RCC 7860 (cell line): ENCODE data around the gene AMH.

Source experiments
- DNase-seq: peaks from one replicate; pipeline ENCODE4 v3.0.0-alpha.2; 2015; ENCODE audit warnings: low spot score
- FAIRE-seq: peaks from 2 replicates; lab custom pipeline; 2012; peaks lifted over from hg19 to GRCh38; lab: Jason Lieb, UNC

Gene AMH

DNA sequence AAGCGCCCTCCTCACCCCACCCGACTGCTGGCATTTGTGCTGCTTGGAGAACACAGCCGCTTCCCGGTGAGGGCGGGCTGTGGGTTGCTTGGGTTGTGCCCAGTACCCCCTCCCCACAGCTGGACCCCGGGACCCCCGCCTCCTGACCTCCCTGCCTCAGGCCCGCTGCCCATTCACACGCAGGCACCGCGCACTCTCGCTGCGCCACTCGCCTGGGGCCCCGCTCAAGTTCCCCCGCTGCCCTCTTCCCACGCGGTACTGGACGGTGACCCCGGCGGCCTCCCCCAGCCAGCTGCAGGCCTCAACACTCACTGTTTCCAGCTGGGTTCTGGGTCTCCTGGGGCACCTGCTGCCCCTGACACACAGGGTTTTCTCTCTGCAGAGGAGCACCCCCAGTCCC, 29.4 kb upstream of the AMH start:
- FAIRE-seq (no peak), DNase-seq (no peak)

DNA sequence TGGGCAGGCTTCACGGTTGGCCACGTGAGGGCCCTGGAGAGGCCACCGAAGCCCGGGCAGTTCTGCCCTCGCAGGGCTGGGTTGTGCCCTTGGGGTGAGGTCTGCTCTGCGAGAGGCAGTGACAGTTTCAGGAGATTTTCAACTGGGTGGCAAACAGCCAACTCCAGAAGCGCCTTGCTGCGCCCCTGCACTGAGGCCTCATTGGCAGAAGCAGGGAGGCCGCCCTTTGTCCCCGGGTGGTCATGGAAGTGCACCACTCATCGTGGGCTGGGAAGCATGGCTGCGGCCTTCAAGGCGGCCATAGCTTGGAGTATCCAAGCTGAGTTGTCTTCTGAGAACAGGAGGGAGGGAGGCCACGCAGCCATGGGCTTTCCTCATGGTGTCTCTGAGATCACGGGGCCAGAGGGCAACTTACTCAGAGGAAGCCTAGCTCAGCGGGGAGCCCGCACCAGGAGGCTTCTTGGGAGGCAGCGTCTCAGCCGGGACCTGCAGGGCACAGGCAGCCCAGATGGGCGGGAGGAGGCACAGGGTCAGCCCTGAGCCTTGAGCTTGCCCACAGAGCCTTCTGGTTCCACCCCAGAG, 27.8 kb upstream of the AMH start:
- FAIRE-seq (no peak), DNase-seq (no peak)

DNA sequence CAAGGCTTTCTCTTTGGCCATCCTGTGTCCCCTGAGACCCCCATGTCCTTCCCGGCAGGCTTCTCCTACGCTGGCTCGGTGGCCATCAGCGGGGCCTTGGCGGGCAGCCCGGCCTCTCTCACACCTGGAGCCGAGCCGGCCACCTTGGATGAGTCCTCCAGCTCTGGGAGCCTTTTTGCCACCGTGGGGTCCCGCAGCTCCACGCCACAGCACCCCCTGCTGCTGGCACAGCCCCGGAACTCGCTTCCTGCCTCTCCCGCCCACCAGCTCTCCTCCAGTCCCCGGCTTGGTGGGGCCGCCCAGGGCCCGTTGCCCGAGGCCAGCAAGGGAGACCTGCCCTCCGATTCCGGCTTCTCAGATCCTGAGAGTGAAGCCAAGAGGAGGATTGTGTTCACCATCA, 27.2 kb upstream of the AMH start:
- FAIRE-seq (no peak), DNase-seq (no peak)

DNA sequence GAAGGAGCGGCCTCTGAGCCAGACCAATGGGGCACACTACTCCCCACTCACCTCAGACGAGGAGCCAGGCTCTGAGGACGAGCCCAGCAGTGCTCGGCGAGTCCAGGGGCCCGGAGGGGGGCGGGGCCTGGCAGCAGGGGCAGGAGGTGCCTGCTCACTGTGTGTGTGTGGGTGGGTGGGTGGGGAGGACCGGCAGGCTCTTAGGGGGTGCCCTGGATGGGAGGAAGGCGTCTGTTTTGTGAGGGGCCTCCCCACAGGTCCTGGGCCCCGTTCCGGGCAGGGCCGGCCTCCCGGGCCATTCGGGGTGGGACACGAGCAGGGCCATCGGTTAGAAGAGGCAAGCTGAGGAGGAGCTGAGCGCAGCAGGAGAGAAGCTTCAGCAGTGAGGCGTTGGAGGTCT, 25.7 kb upstream of the AMH start:
- FAIRE-seq (no peak), DNase-seq (no peak)

DNA sequence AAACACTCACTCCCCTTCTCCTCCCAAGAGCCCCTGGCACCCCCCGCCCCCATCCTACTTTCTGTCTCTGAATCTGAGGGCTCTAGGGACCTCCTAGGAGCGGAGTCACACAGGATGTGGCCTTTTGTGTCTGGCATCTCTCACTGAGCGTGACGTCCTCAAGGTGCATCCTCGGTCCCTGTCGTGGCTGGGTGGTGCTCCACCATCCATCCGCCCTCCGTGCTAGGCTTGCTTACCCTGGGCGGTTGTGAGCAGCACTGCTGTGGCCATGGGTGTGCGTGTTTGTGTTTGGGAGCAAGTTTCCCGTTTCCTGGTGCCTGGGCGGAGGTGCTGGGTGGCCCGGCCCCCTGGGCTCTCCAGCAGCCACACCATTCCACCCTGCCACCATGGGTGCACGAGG, 25.2 kb upstream of the AMH start:
- no peak for DNase-seq
- FAIRE-seq = no peak

DNA sequence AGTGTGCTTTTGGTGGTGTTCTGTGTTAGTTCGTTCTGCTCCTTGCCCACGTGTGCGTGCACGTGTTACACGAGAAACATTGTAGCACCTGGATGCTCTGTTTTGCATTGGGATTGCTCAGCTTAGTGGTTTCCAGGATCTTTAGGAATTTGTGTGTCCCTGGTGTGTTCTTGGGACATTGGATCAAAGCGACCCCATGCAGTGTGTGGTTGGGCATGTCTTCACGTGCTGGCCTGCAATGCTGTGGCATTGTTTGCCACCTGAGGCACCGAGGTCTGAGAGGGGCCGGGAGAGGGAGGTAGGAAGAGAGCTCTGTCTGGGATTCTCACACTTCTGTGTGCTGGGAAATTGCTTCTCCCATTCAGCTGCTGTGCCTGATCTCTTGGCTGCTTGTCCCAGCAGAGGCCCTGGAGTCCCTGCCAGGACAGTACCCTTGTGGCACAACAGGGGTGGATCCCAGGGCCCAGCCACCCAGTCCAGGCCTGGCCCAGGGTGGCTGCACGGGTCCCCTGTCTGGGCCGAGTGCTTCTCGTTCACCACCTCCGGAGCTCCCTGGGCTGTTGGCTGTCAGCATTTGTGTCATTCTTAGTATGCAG, 24.3 kb upstream of the AMH start:
- FAIRE-seq (no peak), DNase-seq (no peak)

DNA sequence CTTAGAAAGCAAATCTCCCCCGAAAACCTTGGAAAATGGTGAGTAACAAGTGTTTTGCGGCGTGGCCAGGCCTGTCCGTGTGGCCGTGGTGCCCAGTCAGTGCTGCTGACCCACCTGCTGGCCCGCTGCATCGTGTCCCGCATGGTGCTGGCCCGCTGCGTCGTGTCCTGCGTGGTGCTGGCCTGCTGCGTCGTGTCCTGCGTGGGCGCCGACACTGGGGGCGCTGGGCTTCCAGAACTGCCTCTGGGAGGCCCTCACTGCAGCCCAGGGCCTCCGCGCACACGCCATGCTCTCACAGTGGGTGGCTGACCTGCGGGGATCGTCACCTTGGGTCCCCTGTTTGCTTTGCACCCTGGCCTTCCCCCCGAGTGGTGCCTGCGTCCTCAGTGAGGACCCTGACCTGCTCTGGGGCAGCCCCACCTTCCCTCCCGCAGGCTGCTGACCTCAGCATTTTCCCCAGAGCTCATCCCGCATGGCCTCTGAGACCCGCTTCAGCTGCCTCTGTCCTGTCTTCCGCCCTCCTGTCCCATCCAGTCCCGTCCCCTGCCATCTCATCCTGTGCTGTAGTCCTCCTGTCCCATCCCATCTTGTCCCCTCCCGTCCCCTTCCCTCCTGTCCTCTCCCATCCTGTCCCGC, 23.6 kb upstream of the AMH start:
- no peak for FAIRE-seq
- no peak for DNase-seq

DNA sequence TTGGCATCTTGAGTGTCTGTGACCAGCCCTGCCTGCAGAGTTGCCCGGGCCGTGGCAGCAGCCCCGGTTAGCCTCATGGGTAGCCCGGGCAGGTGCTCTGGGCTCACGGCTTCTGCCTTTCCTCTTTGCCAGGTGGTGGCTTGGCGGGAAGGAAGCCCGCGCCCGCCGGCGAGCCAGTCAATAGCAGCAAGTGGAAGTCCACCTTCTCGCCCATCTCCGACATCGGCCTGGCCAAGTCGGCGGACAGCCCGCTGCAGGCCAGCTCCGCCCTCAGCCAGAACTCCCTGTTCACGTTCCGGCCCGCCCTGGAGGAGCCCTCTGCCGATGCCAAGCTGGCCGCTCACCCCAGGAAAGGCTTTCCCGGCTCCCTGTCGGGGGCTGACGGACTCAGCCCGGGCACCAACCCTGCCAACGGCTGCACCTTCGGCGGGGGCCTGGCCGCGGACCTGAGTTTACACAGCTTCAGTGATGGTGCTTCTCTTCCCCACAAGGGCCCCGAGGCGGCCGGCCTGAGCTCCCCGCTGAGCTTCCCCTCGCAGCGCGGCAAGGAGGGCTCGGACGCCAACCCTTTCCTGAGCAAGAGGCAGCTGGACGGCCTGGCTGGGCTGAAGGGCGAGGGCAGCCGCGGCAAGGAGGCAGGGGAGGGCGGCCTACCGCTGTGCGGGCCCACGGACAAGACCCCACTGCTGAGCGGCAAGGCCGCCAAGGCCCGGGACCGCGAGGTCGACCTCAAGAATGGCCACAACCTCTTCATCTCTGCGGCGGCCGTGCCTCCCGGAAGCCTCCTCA, 22.9 kb upstream of the AMH start:
- FAIRE-seq (no peak), DNase-seq (no peak)

DNA sequence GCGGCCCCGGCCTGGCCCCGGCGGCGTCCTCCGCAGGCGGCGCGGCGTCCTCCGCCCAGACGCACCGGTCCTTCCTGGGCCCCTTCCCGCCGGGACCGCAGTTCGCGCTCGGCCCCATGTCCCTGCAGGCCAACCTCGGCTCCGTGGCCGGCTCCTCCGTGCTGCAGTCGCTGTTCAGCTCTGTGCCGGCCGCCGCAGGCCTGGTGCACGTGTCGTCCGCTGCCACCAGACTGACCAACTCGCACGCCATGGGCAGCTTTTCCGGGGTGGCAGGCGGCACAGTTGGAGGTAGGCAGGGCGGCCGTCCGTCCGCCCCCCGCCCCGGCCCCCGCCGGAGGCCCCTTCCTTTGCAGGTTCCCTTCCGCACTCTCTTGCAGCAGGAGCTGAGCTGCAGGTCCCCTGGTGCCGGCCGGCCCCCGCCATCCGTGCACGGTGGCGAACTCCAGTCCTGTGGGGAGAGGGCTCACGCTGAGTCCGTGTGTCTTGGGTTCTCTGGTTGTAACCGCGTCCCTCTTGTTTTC, 22.2 kb upstream of the AMH start:
- FAIRE-seq (no peak), DNase-seq (no peak)

DNA sequence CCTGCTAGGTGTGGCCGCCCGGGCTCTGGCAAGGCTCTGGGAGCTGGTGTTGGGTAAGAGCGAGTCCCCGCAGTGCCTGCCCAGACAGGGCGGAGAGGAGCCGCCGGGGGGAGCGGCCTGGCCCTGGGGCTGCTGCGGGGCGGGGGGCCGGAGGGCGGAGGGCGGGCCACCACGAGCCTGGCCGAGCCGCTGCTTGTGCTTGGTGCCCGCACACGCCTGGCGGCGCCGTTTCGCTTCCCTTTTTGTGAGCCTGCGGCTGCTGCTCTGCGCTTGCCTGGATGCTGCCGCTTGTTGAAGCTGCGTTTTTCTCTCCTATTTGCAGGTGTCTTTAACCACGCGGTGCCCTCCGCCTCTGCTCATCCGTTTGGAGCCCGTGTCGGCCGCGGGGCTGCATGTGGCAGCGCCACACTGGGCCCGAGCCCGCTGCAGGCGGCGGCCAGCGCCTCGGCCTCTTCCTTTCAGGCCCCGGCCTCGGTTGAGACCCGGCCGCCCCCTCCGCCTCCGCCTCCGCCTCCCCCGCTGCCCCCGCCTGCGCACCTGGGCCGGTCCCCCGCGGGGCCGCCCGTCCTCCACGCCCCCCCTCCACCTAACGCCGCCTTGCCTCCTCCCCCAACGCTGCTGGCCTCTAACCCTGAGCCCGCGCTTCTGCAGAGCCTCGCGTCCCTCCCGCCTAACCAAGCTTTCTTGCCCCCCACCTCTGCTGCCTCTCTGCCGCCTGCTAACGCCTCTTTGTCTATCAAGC, 21.5 kb upstream of the AMH start:
- no peak for DNase-seq
- no peak for FAIRE-seq

DNA sequence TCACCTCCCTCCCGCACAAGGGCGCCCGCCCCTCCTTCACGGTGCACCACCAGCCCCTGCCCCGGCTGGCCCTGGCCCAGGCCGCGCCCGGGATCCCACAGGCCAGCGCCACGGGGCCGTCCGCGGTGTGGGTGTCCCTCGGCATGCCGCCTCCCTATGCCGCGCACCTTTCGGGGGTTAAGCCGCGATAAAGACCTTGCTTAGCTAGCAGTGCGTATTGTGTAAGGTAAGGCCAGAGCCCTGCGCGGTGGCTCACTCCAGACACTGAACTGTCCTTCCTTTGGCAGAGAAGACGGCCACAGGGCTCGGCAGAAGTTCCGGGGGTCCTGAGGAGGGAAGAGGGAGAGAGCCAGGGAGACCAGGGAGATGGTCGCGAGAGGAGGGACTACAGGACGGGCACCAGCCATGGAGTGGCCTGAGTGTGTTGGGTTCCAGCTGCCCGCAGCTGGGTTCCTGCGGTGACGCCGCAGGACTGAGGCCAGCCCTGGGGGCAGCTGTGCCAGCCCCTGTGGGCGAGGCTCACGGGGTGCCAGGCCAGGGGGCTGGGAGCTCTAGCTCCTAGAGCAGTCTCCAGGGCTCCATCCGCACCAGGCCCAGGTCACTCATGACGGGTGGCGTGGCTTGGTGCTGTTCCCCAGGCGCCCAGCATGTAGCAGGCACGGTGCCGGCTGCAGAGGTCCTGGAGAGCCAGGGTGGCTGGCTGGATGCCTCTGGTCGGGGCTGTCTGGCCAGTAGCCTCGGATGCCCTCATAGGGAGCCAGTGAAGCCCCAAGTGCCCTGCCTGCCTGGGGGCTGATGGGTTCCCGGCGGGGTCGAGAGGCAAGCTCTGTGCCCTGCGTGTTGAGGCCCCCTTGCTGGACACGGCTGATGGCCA, 20.7 kb upstream of the AMH start:
- FAIRE-seq (no peak), DNase-seq (no peak)

DNA sequence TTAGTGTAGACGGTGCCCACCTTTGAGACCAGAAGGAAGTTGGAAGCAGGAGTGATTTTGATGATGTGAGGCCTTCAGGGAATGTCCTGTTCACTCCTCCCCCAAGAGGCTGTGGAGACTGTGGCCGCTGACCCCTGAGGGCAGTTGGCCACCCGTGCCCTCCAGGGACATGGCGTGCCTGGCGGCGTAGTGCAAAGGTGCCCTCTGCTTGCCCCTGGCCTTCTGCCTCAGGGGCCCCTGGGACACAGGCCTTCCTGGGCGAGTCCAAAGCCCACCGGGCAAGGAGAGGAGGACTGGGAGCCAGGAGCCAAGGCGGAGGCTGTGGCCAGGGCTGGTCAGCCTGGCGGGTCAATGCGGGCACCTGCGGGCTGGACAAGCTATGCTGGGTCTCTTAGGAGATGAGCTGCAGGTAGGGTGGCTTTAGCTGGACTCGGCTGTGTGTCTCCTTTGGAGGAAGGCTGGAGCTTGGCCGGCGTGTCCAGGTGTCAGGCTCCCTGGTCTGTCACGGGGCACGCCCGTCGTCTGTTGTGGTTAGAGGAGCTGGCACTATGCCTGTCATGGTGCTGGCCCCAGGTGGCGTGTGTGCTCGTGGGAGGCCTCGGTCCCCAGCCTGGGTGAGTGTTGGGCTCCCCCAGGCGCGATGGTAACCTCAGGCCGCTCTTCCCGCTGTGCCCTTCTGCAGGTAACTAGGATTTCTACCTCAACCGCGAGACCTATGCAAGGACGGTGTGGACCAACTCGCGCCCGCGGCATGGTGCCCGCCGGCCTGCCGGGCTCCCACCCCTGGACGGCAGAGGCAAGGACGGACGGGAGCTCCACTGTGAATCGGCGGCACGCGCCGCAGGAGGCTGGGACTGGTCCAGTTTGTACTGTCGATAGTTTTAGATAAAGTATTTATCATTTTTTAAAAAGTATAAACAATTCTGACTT, 19.8 kb upstream of the AMH start:
- FAIRE-seq = no peak
- no peak for DNase-seq

DNA sequence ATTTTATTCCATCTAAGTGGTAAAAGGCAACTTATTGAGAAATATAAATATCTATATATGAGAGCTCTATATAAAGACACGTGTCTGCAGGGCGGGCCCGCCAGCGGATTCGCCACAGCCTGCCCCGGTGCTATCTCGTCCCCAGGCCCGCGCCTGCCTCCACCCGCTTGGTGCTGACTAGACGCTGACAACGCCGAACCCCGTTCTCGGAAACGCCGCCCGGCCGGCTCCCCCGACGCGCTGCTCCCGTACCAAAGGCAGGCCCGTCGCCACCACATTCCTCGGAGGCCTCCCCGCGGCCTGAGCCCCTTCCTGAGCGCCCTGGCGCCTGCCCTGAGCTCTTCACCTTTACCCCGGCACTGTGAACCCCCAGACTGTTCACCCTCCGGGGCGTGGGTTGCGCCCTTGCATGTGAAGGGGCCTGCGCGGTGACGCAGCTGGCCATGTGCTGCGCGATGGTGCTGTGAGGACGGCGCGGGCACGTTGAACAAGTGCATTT, 19.0 kb upstream of the AMH start:
- DNase-seq = no peak
- FAIRE-seq = no peak

DNA sequence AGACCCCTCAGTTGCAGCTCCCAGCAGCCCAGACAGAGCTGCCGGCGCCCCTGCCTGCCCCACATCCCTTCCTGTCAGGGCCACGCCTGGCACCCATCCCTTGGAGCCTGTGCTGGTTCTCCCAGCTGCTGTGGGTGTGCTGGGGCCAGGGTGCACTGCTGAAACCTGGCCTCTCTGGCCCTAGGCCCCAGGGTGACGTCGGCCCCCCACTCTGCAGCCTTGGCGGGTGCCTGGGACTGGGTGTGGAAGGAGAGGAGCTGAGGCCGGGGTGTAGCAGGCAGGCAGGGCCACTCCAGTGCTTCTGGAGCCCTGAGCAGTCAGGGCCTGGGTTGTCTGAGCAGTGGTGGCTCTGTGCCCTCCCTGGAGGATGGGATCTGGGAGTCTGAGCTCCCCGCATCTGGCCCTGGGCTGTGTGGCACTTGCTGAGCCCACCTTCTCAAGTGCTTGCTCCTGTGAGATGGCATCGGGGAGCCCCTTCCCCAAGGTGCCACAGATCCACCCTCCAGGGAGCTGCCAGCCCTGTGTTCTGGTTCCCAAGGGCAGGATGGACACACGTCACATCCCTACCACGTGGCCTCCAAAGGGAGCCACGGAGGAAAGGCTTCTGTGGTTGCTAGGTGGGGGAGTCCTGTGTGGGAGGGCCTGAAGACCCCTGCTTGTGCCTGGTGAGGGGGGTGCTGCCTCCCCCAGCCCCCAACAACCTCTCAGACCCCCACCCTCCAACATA, 18.2 kb upstream of the AMH start:
- FAIRE-seq (no peak), DNase-seq (no peak)

DNA sequence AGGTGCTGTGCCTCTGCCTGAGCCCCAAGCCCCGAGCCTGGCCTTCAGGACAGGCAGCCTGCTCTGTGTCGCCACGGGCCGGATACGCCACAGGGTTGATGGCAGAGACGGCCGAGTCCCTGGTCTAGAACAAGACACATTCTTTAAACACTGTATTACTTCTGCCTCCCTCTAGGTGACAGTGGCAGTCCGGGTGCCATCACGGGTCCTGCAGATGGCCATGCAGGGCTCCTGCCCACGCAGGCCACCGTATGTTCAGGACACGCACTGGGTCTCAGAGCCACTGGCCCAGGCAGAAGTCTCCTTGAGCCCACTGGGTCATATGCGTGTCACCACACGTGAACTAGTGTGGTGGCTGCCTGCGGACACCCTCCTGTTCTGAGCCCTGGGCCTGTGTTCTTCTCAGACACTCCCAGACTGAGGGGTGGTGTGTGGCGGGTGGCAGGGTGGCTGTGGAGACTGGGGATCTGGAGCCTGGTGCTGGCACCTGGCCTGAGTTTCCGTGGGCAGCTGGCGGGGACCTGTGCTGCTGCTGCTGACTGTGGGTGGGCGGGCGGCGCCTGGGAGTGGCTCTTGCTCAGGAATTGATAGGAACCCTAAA, 17.4 kb upstream of the AMH start:
- FAIRE-seq = no peak
- no peak for DNase-seq

DNA sequence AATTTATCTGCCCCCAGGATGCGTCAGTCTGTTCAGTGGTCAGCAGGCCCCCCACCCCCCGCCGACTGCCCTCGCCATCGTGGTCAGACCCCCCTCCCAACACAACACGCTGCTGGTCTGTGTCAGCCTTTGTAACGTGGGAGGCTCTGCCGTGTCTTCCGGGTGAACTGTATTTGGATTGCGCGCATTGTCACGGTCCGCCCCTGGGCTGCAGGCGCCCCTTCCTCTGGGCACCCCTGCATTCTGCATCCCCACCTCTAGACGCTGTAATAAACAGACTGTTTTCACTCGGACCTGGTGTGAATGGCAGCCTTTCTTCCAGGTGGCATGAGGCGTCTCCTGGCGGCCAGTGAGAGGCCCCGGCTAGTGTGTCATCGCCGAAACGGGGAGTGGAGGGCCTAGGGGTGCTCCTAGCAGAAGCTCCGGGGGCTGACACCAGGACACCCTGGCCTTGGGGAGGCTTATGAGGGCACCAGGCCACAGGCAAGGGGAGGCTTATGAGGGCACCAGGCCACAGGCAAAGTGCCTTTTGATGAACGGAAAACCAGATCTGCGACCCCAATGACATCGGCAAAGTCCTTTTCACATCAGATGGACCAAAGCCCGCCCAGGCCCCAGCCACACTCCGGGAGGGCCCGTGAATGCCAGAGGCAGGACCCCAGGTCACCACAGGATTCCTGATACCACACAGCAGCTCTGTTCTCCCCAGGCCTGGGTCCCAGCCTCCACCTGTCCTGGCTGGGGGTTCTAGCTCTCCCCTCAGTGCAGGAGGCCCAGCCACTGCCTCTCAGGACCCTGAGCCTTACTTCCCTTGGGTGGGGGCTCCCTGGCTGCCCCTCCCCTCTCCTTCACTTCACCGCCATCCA, 16.6 kb upstream of the AMH start:
- FAIRE-seq = no peak
- DNase-seq = no peak
